CD4-positive, alpha-beta T cell treated with Interleukin-21 for 1 hour (primary cell): ENCODE data around the gene CPLANE2.
"Not testable (repeated sequence)": the region's sequence is repeated elsewhere in the genome, so short reads cannot be mapped to it uniquely, and the experiment has no call there.

Experiments used
- DNase-seq: peaks from one replicate; pipeline ENCODE4 v3.0.0-alpha.2; 2020

Gene CPLANE2

GRCh38 chr1:16236511-16237342, at the start of gene CPLANE2:
Gene CPLANE2, minus strand, starts transcription at chr1:16237183. Its CDS starts 441 bp downstream, at chr1:16236742.
- peak; percentile 96 for DNase-seq

- DNase-seq = no peak
Observed at GRCh38 chr1:16286122-16286521, 49.1 kb upstream of the CPLANE2 start.

GRCh38 chr1:16281765-16282164, 44.8 kb upstream of the CPLANE2 start:
- no peak for DNase-seq

- no peak for DNase-seq
Observed at GRCh38 chr1:16279186-16279585, 42.2 kb upstream of the CPLANE2 start.

GRCh38 chr1:16276302-16277030, 39.5 kb upstream of the CPLANE2 start:
- no peak for DNase-seq

GRCh38 chr1:16275591-16275990, 38.6 kb upstream of the CPLANE2 start:
- no peak for DNase-seq

GRCh38 chr1:16267690-16268180, 30.8 kb upstream of the CPLANE2 start:
- no peak for DNase-seq

GRCh38 chr1:16266411-16267118, 29.6 kb upstream of the CPLANE2 start:
- DNase-seq = no peak

GRCh38 chr1:16262067-16262466, 25.1 kb upstream of the CPLANE2 start:
- DNase-seq = no peak

GRCh38 chr1:16260814-16261213, 23.8 kb upstream of the CPLANE2 start:
- DNase-seq = no peak

GRCh38 chr1:16258591-16259135, 21.7 kb upstream of the CPLANE2 start:
- no peak for DNase-seq

- no peak for DNase-seq
Observed at GRCh38 chr1:16257968-16258367, 21.0 kb upstream of the CPLANE2 start.

- not testable (repeated sequence) for DNase-seq
Observed at GRCh38 chr1:16257556-16257955, 20.6 kb upstream of the CPLANE2 start.

- no peak for DNase-seq
Observed at GRCh38 chr1:16256478-16256877, 19.5 kb upstream of the CPLANE2 start.

GRCh38 chr1:16254263-16254928, 17.4 kb upstream of the CPLANE2 start:
- no peak for DNase-seq

GRCh38 chr1:16253332-16253922, 16.4 kb upstream of the CPLANE2 start:
- no peak for DNase-seq

- DNase-seq = no peak
Observed at GRCh38 chr1:16252912-16253311, 15.9 kb upstream of the CPLANE2 start.

GRCh38 chr1:16251381-16251780, 14.4 kb upstream of the CPLANE2 start:
- DNase-seq = no peak

- no peak for DNase-seq
Observed at GRCh38 chr1:16250524-16251251, 13.7 kb upstream of the CPLANE2 start.

- DNase-seq = no peak
Observed at GRCh38 chr1:16249596-16250241, 12.7 kb upstream of the CPLANE2 start.
